OCI-LY7 (cell line): ENCODE results near the gene GALNT11. TPM values are rescaled to one million over a fixed set of nuclear protein-coding genes. Genes with fewer than 3 reads are reported as not detected.

Source experiments
- BruUV-seq: library from RNA; stranded (reverse); fragments of 400-500 nt; replicated peaks from 2 replicates; lab custom pipeline; 2021; lab: Mats Ljungman, UMichigan
- CTCF ChIA-PET: fragments of 300-600 bp; sonication (Branson Sonifier 250); formaldehyde crosslinking; loops from one replicate; lab custom pipeline; 2022; ENCODE audit warnings: antibody characterized with exemption; ENCODE audit not compliant: unreplicated experiment; lab: Charles Lee
- POLR2A ChIA-PET: fragments of 300-600 bp; sonication (Branson Sonifier 250); formaldehyde crosslinking; loops from one replicate; lab custom pipeline; 2022; ENCODE audit warnings: antibody characterized with exemption; lab: Charles Lee
- DNase-seq: peaks from one replicate; pipeline ENCODE4 v3.0.0-alpha.2; 2015; ENCODE audit warnings: low spot score
- H2AFZ ChIP-seq: fragments of 200-600 bp; sonication (generic), shearing (Covaris generic); 2 replicates; pipeline ENCODE4 v1.6.1; 2014; ENCODE audit warnings: mild to moderate bottlenecking, antibody characterized with exemption, low read length, moderate library complexity
- H3K27ac ChIP-seq: fragments of 200-600 bp; sonication (generic); 2 replicates; pipeline ENCODE4 v1.5.1; 2014; ENCODE audit warnings: mixed run types, low read depth, mild to moderate bottlenecking, moderate library complexity, low read length, inconsistent platforms; ENCODE audit not compliant: poor library complexity, severe bottlenecking
- H3K36me3 ChIP-seq: fragments of 200-600 bp; sonication (generic); 2 replicates; pipeline ENCODE4 v1.6.1; 2014; ENCODE audit warnings: mild to moderate bottlenecking, antibody characterized with exemption, low read length, moderate library complexity, mixed read lengths; ENCODE audit not compliant: insufficient read depth
- H3K4me1 ChIP-seq: fragments of 200-600 bp; sonication (generic); 2 replicates; pipeline ENCODE4 v1.5.1; 2014; ENCODE audit warnings: mild to moderate bottlenecking, low read length; ENCODE audit not compliant: insufficient read depth, poor library complexity, severe bottlenecking
- H3K4me2 ChIP-seq: fragments of 200-600 bp; sonication (generic); 2 replicates; pipeline ENCODE4 v1.6.1; 2014; ENCODE audit warnings: mild to moderate bottlenecking, low read length
- H3K4me3 ChIP-seq: fragments of 200-600 bp; sonication (generic); 2 replicates; pipeline ENCODE4 v1.5.1; 2014; ENCODE audit warnings: mild to moderate bottlenecking, low read depth, low read length; ENCODE audit not compliant: poor library complexity, severe bottlenecking
- H3K79me2 ChIP-seq: fragments of 200-600 bp; sonication (generic); 2 replicates; pipeline ENCODE4 v1.6.1; 2016; ENCODE audit warnings: low read depth, mild to moderate bottlenecking, low read length, moderate library complexity, mixed read lengths; ENCODE audit not compliant: insufficient read depth
- H3K9me2 ChIP-seq: fragments of 200-600 bp; sonication (generic); 2 replicates; pipeline ENCODE4 v1.6.1; 2016; ENCODE audit warnings: mild to moderate bottlenecking, low read length, mixed read lengths; ENCODE audit not compliant: insufficient read depth
- H3K9me3 ChIP-seq: fragments of 200-600 bp; sonication (generic); 2 replicates; pipeline ENCODE4 v1.6.1; 2014; ENCODE audit warnings: mild to moderate bottlenecking, mixed run types, low read length, mixed read lengths
- H4K20me1 ChIP-seq: fragments of 200-600 bp; sonication (generic); 2 replicates; pipeline ENCODE4 v1.6.1; 2014; ENCODE audit warnings: mild to moderate bottlenecking, antibody characterized with exemption, low read length, moderate library complexity, mixed read lengths; ENCODE audit not compliant: insufficient read depth
- CTCF ChIP-seq: fragments of 200-600 bp; sonication (generic); conservative IDR thresholded peaks from 2 replicates; pipeline ENCODE4 v1.5.1; 2014; ENCODE audit warnings: mild to moderate bottlenecking, antibody characterized with exemption, low read length, moderate library complexity, mixed read lengths
- EZH2phosphoT487 ChIP-seq: fragments of 200-600 bp; sonication (generic); IDR thresholded peaks from 2 replicates; pipeline ENCODE4 v1.6.1; 2018; ENCODE audit warnings: low read depth, borderline replicate concordance, mild to moderate bottlenecking, mixed run types, antibody characterized with exemption, low read length, moderate library complexity, mixed read lengths
- intact Hi-C: fragments of 100-400 bp; cut with micrococcal nuclease; formaldehyde crosslinking; loops from one replicate; pipeline ENCODE4 v1.10.0; 2022; ENCODE audit not compliant: unreplicated experiment
- total RNA-seq, 2 experiments: library from RNA; depleted of rRNA in 1 of 2; stranded (reverse); fragments of >200 nt in 1 of 2; shearing (Covaris generic) in 1 of 2; gene quantifications; 2 replicates each; pipeline ENCODE4 v1.2.3, GENCODE V29; 2014 to 2022

The GALNT11 gene
- total RNA-seq, 2 experiments from 2014 or later, result not detected

- H3K27ac ChIP-seq, result no peak overlapping the region
- intact Hi-C loops, result no loop called here
- H3K4me2 ChIP-seq, result no peak overlapping the region
- no peaks in the 10 kb centered on the region for H3K4me1 ChIP-seq
- no peaks in the 10 kb centered on the region for H3K79me2 ChIP-seq
- H3K9me2 ChIP-seq, result no peaks in the 10 kb centered on the region
- CTCF ChIA-PET, result no interaction called here
- TF ChIP-seq CTCF (no peak), EZH2phosphoT487 (no peak)
- H3K9me3 ChIP-seq, result no peaks in the 10 kb centered on the region
- no TSS peak for BruUV-seq
- DNase-seq, result no peak
- H3K4me3 ChIP-seq, result no peak overlapping the region
- POLR2A ChIA-PET, result no interaction called here
- H2AFZ ChIP-seq, result no peak overlapping the region
- H4K20me1 ChIP-seq, result no peaks in the 10 kb centered on the region; the same call in 1 of the 2 replicates
- H3K36me3 ChIP-seq, result no peaks in the 10 kb centered on the region
Observed at GRCh38 chr7:152108359-152108758, 82.9 kb downstream of the GALNT11 start.

GRCh38 chr7:152112829-152113228, 87.4 kb downstream of the GALNT11 start:
- intact Hi-C loops, result no loop called here
- H3K4me3 ChIP-seq, result no peak overlapping the region
- no peaks in the 10 kb centered on the region; the same call in 1 of the 2 replicates for H4K20me1 ChIP-seq
- ChIA-PET POLR2A (no interaction called here), CTCF (no interaction called here)
- BruUV-seq, result no TSS peak
- DNase-seq, result no peak
- H2AFZ ChIP-seq, result no peak overlapping the region
- TF ChIP-seq EZH2phosphoT487, result no peak
- TF ChIP-seq CTCF, result no peak
- H3K4me1 ChIP-seq, result no peaks in the 10 kb centered on the region
- no peaks in the 10 kb centered on the region for H3K9me3 ChIP-seq
- no peak overlapping the region for H3K4me2 ChIP-seq
- no peaks in the 10 kb centered on the region for H3K79me2 ChIP-seq
- no peak overlapping the region for H3K27ac ChIP-seq
- peaks cover 7% of the 10 kb centered on the region for H3K36me3 ChIP-seq
- H3K9me2 ChIP-seq, result no peaks in the 10 kb centered on the region

GRCh38 chr7:152115021-152115718, 89.7 kb downstream of the GALNT11 start:
- Histone ChIP-seq H3K36me3 (peaks cover 30% of the 10 kb centered on the region), H3K79me2 (no peaks in the 10 kb centered on the region), H3K4me3 (no peak overlapping the region), H3K4me1 (no peaks in the 10 kb centered on the region), H2AFZ (no peak overlapping the region), H4K20me1 (no peaks in the 10 kb centered on the region), H3K4me2 (no peak overlapping the region), H3K27ac (no peak overlapping the region), H3K9me2 (no peaks in the 10 kb centered on the region), H3K9me3 (no peaks in the 10 kb centered on the region)
- no peak for DNase-seq
- intact Hi-C loops, result no loop called here
- POLR2A ChIA-PET, result interaction anchor here (0.6 kb wide), 1 partner anchor 813 kb away, joined by 4 read pairs; no protein-coding TSS in a partner anchor
- CTCF ChIA-PET, result no interaction called here
- no TSS peak for BruUV-seq
- TF ChIP-seq CTCF, result no peak
- TF ChIP-seq EZH2phosphoT487, result no peak
